PC-9 (cell line): ENCODE measurements around the gene ERC2. TPM values are rescaled to one million over a fixed set of nuclear protein-coding genes. Genes with fewer than 3 reads are reported as not detected.

Experiments
- BruUV-seq: library from RNA; stranded (reverse); fragments of 400-500 nt; replicated peaks from 2 replicates; lab custom pipeline; 2021; lab: Mats Ljungman, UMichigan
- CTCF ChIA-PET: fragments of 300-600 bp; sonication (Branson Sonifier 250); formaldehyde crosslinking; loops from one replicate; lab custom pipeline; 2022; ENCODE audit warnings: antibody characterized with exemption; lab: Charles Lee
- POLR2A ChIA-PET: fragments of 300-600 bp; sonication (Branson Sonifier 250); formaldehyde crosslinking; loops from one replicate; lab custom pipeline; 2022; ENCODE audit warnings: antibody characterized with exemption; ENCODE audit not compliant: unreplicated experiment; lab: Charles Lee
- DNase-seq, 2 experiments: peaks; one replicate each; pipeline versions ENCODE4 v3.0.0 to v3.0.0-alpha.2; 2015 to 2022; ENCODE audit warnings: mixed read lengths in 1 of 2
- H2AFZ ChIP-seq: fragments of 200-600 bp; sonication (generic); 2 replicates; pipeline ENCODE4 v1.8.1; 2017; ENCODE audit warnings: antibody characterized with exemption
- H3F3A ChIP-seq: fragments of 200-600 bp; sonication (generic); 2 replicates; pipeline ENCODE4 v1.8.1; 2017; ENCODE audit warnings: antibody characterized with exemption, mild to moderate bottlenecking, low read depth; ENCODE audit not compliant: insufficient read depth
- H3K27ac ChIP-seq: fragments of 200-600 bp; sonication (generic); 2 replicates; pipeline ENCODE4 v1.6.1; 2016; ENCODE audit warnings: mixed run types
- H3K27me3 ChIP-seq: fragments of 200-600 bp; sonication (generic); 2 replicates; pipeline ENCODE4 v1.6.1; 2016; ENCODE audit warnings: low read depth, mixed run types; ENCODE audit not compliant: insufficient read depth
- H3K36me3 ChIP-seq: fragments of 200-600 bp; sonication (generic); 2 replicates; pipeline ENCODE4 v1.6.1; 2016; ENCODE audit warnings: low read depth, mixed run types
- H3K4me1 ChIP-seq: fragments of 200-600 bp; sonication (generic); replicated peaks from 2 replicates; pipeline ENCODE4 v1.6.1; 2016; ENCODE audit warnings: mixed run types; ENCODE audit not compliant: insufficient read depth
- H3K4me2 ChIP-seq: fragments of 200-600 bp; sonication (generic); 2 replicates; pipeline ENCODE4 v1.6.1; 2017; ENCODE audit warnings: mixed run types
- H3K4me3 ChIP-seq: fragments of 200-600 bp; sonication (generic); 2 replicates; pipeline ENCODE4 v1.6.1; 2016; ENCODE audit warnings: mixed run types
- H3K79me2 ChIP-seq: fragments of 200-600 bp; sonication (generic); 2 replicates; pipeline ENCODE4 v1.6.1; 2017; ENCODE audit warnings: low read depth, mixed run types
- H3K9me2 ChIP-seq: fragments of 200-600 bp; sonication (generic); 2 replicates; pipeline ENCODE4 v1.8.1; 2017; ENCODE audit warnings: mild to moderate bottlenecking; ENCODE audit not compliant: insufficient read depth
- H3K9me3 ChIP-seq: fragments of 200-600 bp; sonication (generic); 2 replicates; pipeline ENCODE4 v1.8.1; 2016; ENCODE audit warnings: low read depth; ENCODE audit not compliant: insufficient read depth
- H4K20me1 ChIP-seq: fragments of 200-600 bp; sonication (generic); 2 replicates; pipeline ENCODE4 v1.8.1; 2017; ENCODE audit not compliant: insufficient read depth
- EZH2 ChIP-seq: fragments of 200-600 bp; sonication (generic); IDR thresholded peaks from 2 replicates; pipeline ENCODE4 v1.8.0; 2017; ENCODE audit warnings: antibody characterized with exemption, low read depth
- intact Hi-C: fragments of 100-400 bp; cut with micrococcal nuclease; formaldehyde crosslinking; loops from one replicate; pipeline ENCODE4 v1.10.0; 2022; ENCODE audit not compliant: unreplicated experiment
- total RNA-seq: library from RNA; stranded (reverse); gene quantifications from 2 replicates; pipeline ENCODE4 v1.2.3, GENCODE V29; 2021
- TF ChIP-seq, protein P1 (sequence below): fragments of 200-600 bp; sonication (generic); conservative IDR thresholded peaks from 2 replicates; pipeline ENCODE4 v1.6.1; 2017; ENCODE audit warnings: mixed run types, antibody characterized with exemption, mild to moderate bottlenecking, moderate library complexity

Gene ERC2
- total RNA-seq, 1 experiment from 2014 or later = 1.4 TPM

DNA sequence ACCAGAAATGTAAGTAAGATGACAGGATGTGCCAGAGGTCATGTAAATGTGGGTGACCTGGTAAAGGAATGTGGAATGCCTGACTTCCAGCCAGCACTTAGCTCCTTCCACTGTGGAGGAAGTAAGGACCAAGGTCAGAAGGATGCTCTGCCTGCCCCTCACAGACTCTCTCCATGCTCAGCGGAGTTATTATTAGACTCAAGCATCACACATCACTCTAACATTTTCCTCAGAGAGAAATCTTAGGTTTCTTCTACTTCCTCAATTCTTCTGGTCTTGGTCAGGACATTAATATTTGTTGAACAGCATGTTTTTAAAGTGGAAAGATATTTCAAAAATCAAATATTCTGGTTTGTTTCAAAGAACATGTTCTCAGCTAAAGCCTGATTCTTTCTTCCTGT is 749.7 kb downstream of the ERC2 start:
- ChIA-PET CTCF (interaction anchor here (0.5 kb wide), 1 partner anchor 531 kb away, joined by 5 read pairs; no protein-coding TSS in a partner anchor), POLR2A (interaction anchor here (0.5 to 0.6 kb wide), 2 partner anchors 99 to 168 kb away, joined by 5 to 6 read pairs; no protein-coding TSS in a partner anchor)
- Histone ChIP-seq H3K4me3 (no peak overlapping the region), H4K20me1 (no peaks in the 10 kb centered on the region), H3K9me3 (no peaks in the 10 kb centered on the region), H3K27me3 (no peaks in the 10 kb centered on the region), H3K36me3 (no peaks in the 10 kb centered on the region), H2AFZ (no peak overlapping the region), H3K9me2 (no peaks in the 10 kb centered on the region), H3K27ac (no peak overlapping the region), H3F3A (no peaks in the 10 kb centered on the region), H3K4me1 (peaks cover 16% of the 10 kb centered on the region), H3K4me2 (no peak overlapping the region), H3K79me2 (no peaks in the 10 kb centered on the region)
- TF ChIP-seq, protein P1, sequence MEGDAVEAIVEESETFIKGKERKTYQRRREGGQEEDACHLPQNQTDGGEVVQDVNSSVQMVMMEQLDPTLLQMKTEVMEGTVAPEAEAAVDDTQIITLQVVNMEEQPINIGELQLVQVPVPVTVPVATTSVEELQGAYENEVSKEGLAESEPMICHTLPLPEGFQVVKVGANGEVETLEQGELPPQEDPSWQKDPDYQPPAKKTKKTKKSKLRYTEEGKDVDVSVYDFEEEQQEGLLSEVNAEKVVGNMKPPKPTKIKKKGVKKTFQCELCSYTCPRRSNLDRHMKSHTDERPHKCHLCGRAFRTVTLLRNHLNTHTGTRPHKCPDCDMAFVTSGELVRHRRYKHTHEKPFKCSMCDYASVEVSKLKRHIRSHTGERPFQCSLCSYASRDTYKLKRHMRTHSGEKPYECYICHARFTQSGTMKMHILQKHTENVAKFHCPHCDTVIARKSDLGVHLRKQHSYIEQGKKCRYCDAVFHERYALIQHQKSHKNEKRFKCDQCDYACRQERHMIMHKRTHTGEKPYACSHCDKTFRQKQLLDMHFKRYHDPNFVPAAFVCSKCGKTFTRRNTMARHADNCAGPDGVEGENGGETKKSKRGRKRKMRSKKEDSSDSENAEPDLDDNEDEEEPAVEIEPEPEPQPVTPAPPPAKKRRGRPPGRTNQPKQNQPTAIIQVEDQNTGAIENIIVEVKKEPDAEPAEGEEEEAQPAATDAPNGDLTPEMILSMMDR = no peak
- TF ChIP-seq EZH2 = no peak
- BruUV-seq = no TSS peak
- DNase-seq = peak in 1 of 2 experiments; percentile 4
- intact Hi-C loops = no loop called here

DNA sequence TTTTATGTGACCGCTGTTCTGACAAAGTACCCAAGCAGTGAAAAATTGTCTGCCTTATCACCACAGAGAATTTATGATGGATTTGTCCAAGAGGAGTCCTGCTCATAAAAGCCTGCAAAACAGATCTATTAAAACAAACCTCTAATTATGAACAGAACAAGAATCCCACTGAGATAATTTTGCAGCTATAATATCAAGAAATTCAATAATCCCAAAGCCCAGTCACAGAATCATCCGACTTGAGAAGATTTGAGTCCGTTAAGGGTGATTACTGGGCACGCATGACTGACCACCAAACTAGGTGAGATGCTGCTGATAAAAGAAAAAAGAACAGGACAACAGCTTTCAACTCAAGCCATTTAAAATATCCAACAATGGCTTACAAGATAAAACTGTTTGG is 750.2 kb downstream of the ERC2 start:
- H3K9me2 ChIP-seq = no peaks in the 10 kb centered on the region
- TF ChIP-seq, protein P1 = no peak
- TF ChIP-seq EZH2 = no peak
- H3K4me1 ChIP-seq = peaks cover 16% of the 10 kb centered on the region
- no peaks in the 10 kb centered on the region for H3K79me2 ChIP-seq
- CTCF ChIA-PET = interaction anchor here (0.5 kb wide), 1 partner anchor 532 kb away, joined by 5 read pairs; no protein-coding TSS in a partner anchor
- H3K27me3 ChIP-seq = no peaks in the 10 kb centered on the region
- no peaks in the 10 kb centered on the region for H3K9me3 ChIP-seq
- intact Hi-C loops = no loop called here
- no peak overlapping the region for H3K4me3 ChIP-seq
- no peaks in the 10 kb centered on the region for H3F3A ChIP-seq
- no TSS peak for BruUV-seq
- DNase-seq = no peak
- POLR2A ChIA-PET = interaction anchor here (0.5 to 0.6 kb wide), 3 partner anchors 32 to 168 kb away, joined by 4 to 6 read pairs (median 5); no protein-coding TSS in a partner anchor
- H3K27ac ChIP-seq = no peak overlapping the region
- no peak overlapping the region for H3K4me2 ChIP-seq
- no peak overlapping the region for H2AFZ ChIP-seq
- no peaks in the 10 kb centered on the region for H4K20me1 ChIP-seq
- no peaks in the 10 kb centered on the region for H3K36me3 ChIP-seq

DNA sequence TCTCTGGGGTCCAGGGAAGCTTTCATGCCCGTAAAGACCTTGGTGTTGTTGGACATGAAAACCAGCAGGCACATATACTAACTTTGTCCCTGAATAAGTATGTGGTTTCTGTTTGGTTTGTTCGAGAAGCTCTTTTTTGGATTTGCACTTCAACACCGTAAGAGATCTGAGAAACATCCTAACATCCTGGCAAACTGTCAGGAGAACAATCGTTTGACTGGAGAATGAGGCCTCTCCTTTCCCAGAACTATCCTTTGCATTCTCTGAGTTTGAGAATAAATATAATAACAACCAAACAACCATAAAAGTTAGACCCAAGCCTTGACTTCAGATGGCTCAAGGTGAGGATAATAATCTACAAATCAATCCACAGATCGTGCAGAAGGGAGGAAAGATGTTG is 750.8 kb downstream of the ERC2 start:
- TF ChIP-seq EZH2 = no peak
- TF ChIP-seq, protein P1 = no peak
- H3K4me3 ChIP-seq = no peak overlapping the region
- no peak for DNase-seq
- no peaks in the 10 kb centered on the region for H3K27me3 ChIP-seq
- no TSS peak for BruUV-seq
- no peaks in the 10 kb centered on the region for H3K79me2 ChIP-seq
- no peaks in the 10 kb centered on the region for H3F3A ChIP-seq
- no peaks in the 10 kb centered on the region for H3K9me2 ChIP-seq
- ChIA-PET POLR2A (interaction anchor here (0.6 kb wide), 1 partner anchor 33 kb away, joined by 4 read pairs; no protein-coding TSS in a partner anchor), CTCF (no interaction called here)
- H3K27ac ChIP-seq = no peak overlapping the region
- no peaks in the 10 kb centered on the region for H3K36me3 ChIP-seq
- intact Hi-C loops = no loop called here
- H3K4me2 ChIP-seq = no peak overlapping the region
- no peaks in the 10 kb centered on the region for H4K20me1 ChIP-seq
- H3K9me3 ChIP-seq = no peaks in the 10 kb centered on the region
- H2AFZ ChIP-seq = no peak overlapping the region
- peaks cover 16% of the 10 kb centered on the region for H3K4me1 ChIP-seq
